Activated gamma-delta T cell treated with Interleukin-2 at 50 U/mL for 16 hours (primary cell): Measurements from ENCODE around the gene CYP2A6.
"Not testable (repeated sequence)": the region's sequence is repeated elsewhere in the genome, so short reads cannot be mapped to it uniquely, and the experiment has no call there.

Experiments used
- DNase-seq: peaks from one replicate; pipeline ENCODE4 v3.0.0-alpha.2; 2020

CYP2A6 gene

DNA sequence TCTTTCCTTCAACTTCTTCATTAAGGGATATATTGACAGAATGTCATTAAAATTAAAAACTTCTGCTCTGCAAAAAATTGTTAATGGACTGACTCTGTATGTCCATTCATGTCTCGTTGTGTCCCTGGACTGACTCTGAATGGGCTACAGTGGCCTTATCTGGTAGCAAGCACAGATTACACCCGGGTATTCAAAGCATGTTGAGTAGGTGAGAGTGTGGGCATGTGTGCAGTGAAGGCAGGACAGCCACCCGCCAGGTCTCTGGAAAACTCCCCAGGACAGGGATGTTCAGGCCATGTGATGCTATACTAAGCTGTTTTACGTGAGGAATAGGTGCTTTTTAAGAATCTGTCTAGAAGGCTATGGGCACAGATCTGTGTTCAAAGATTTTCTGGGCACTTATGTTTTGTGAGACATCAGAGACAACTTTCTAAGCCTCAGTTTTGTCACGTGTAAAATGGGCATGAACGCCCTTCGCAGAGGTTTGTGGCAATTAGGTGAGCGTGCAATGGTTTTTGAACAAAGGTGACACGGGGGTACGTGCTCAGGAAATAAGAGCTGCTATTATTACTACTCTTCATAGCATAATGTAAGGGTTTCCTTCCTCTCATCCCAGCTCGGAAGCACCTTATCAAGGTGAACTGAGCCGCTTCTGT, 7.1 kb downstream of the CYP2A6 start:
- DNase-seq = not testable (repeated sequence)

DNA sequence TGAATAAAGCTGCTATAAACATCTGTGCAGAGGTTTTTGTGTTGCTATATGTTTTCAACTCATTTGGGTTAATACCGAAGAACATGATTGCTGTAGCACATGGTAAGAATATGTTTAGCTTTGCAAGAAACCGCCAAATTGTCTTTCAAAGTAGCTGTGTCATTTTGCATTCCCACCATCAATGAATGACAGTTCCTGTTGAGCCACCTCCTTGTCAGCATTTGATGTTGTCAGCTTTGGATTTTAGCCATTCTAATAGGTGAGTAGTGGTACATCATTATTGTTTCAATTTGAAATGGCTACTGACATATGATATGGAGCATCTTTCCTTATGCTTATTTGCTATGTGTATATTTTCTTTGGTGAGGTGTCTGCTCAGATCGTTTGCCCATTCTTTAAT, 8.2 kb downstream of the CYP2A6 start:
- not testable (repeated sequence) for DNase-seq

DNA sequence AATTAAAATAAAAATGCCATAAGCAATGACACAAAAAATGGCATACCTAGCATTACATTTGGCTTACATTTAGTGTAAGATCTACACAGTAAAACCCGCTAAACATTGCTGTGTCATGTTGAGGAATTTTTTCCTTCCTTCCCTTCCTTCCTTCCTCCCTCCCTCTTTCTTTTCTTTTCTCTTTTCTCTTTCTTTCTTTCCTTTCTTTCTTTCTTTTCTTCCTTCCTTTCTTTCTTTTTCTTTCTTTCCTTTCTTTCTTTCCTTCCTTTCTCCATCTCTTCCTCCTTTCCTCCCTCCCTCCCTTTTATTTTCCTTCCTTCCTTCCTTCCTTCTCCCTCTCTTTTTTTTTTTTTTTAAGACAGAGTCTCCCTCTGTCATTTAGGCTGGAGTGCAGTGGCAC, 11.8 kb downstream of the CYP2A6 start:
- not testable (repeated sequence) for DNase-seq

DNA sequence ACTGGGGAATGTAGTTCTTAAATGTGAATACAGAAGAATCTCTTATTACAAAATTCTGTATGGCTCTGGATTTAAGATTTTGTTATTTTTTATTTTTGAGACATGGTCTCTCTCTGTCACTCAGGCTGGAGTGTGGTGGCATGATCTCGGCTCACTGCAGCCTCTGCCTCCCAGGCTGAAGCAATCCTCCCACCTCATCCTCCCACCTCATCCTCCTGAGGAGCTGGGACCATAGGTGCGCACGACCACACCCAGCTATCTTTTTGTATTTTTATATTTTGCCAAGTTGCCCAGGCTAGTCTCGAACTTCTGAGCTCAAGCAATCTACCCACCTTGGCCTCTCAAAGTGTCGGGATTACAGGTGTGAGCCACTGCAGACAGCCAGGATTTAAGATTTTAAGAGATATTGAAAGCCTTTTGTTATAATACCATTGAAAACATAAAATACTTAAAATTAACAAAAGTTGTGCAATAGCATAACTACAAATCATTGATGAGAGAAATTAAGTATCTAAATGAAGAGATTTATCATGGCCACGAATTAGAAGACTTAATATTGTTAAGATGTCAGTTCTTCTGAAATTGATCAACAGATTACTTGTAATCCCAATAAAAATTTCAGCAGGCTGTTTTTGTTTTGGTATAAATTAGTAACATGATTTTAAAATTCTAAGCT, 13.4 kb downstream of the CYP2A6 start:
- DNase-seq = no peak

DNA sequence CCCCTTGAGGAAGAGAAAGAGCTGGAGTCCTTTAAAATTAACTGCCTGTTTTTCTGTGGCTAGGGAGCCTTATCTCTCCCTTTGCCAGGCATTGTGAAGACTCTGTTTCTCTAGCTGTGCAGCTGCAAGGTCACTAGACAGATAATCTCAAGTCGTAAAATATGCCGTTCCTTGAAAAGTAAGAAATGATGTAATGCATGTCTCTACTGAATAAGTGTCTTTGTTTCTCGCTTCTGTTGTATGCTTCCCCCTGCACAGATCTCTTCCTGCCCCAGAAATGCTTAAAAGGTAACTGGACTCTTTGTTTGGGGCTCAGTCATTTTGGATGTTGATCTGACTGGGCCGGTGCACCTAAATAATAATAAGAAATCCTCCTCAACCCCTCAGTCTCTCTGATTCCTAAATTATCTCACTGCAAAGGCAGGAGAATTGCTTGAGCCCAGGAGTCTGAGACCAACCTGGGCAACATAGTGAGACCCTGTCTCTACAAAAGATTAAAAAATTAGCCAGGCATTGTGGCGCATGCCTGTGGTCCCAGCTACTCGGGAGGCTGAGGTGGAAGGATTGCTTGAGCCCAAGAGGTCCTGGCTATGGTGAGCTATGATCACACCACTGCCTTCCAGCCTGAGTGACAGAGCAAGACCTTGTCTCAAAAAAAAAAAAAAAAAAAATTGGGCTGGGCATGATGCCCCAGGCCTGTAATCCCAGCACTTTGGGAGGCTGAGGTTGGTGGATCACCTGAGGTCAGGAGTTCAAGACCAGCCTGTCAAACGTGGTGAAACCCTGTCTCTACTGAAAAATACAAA, 16.3 kb downstream of the CYP2A6 start:
- DNase-seq = not testable (repeated sequence)

DNA sequence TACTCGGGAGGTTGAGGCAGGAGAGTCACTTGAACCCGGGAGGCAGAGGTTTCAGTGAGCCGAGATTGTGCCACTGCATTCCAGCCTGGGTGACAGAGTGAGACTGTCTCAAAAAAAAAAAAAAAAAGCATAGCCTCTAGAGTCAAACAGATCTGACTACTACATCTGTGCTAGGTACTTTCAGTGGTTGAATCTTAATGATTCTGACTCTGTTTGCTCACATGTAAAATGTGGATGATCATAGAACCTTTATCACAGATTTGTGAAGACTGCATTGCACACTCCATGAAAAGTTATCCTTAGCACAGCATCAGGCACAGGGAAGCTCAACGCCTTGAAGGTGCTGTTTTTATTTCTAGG, 17.8 kb downstream of the CYP2A6 start:
- DNase-seq = not testable (repeated sequence)

DNA sequence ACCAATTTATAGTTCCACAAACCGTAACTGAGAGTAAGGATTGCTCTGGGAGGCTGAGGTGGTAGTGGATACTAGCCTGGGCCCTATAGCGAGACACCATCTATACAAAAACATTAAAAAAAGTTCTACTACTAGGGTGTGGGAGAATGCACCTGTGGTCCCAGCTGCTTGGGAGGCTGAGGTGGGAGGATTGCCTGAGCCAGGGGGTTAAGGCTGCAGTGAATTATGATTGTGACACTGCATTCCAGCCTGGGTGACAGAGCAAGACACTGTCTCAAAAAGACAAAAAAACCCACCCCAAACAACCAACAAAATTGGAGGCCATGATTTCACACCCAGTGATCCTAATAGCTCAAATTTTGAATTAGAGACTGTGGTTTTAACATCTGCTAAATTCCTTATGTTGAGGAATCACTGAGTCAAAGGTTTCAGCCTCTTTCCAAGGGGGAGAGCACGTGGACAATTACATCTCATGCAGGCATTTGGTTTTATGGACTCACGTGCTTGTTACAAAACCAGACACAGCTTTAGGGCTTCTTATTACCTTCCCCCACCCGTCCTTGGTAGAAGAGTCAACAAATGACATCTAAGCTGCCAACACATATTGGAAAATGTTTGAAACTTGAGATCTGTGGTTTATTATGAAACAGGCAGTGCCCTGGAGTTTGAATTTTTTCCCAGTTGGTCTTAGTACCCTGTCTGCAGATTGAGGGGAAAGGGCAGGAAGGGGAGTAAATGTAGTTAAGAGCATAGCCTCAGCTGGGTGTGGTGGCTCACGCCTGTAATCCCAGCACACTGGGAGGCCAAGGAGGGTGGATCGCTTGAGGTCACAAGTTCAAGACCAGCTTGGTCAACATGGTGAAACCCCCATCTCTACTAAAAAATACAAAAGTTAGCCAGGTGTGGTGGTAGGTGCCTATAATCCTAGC, 18.5 kb downstream of the CYP2A6 start:
- no peak for DNase-seq

DNA sequence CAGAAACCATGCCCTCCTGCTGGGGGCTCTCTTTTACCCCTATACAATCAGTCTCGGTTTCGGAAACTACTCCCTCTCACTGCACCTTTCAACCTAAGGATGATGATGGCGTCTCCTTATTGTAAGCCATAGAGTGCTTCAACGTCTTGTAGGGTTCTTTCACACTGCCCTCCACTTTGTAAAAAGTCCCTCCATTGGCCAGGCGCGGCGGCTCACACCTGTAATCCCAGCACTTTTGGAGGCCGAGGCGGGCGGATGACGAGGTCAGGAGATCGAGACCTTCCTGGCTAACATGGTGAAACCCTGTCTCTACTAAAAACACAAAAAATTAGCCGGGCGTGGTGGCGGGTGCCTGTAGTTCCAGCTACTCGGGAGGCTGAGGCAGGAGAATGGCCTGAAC, 19.5 kb downstream of the CYP2A6 start:
- not testable (repeated sequence) for DNase-seq

DNA sequence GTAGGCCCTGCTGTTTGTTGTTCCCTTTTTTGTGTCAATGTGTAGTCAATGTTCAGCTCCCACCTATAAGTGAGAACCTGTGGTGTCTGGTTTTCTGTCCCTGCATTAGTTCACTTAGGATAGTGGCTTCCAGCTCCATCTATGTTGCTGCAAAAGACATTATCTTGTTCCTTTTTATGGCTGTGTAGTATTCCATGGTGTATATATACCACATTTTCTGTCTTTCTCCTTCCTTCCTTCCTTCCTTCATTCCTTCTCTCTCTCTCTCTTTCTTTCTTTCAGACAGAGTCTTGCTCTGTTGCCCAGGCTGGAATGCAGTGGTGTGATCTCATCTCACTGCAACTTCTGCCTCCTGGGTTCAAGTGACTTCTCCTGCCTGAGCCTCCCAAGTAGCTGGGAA, 21.0 kb downstream of the CYP2A6 start:
- DNase-seq = no peak

DNA sequence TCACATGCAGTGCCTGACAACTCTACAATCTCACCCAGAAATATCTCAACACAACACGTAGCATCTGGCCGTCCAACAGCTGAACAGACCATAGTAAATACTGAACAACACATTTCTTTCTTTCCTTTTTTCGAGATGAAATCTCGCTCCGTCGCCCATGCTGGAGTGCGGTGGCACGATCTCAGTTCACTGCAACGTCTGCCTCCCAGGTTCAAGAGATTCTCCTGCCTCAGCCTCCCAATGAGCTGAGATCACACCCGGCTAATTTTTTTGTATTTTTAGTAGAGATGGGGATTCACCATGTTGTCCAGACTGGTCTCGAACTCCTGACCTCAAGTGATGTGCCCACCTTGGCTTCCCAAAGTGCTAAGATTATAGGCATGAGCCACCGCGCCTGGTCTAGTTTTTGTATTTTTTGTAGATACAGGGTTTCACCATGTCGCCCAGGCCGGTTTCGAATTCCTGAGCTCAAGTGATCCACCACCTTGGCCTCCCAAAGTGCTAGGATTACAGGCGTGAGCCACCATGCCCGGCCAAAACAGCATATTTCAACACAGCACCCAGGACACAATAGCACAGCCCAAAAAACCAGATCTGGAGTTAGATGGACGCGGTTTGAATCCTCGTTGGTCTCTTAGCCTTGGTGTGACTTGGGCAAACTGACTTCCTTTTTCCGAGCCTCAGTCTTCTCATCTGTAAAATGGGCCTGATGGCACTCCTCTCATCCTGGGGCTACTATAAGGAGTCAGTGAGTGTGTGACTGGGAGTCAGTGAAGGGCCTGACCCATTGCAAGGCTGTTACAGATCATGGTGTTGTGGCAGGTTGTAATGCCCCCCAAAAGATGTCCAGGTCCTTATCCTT, 22.6 kb downstream of the CYP2A6 start:
- no peak for DNase-seq

DNA sequence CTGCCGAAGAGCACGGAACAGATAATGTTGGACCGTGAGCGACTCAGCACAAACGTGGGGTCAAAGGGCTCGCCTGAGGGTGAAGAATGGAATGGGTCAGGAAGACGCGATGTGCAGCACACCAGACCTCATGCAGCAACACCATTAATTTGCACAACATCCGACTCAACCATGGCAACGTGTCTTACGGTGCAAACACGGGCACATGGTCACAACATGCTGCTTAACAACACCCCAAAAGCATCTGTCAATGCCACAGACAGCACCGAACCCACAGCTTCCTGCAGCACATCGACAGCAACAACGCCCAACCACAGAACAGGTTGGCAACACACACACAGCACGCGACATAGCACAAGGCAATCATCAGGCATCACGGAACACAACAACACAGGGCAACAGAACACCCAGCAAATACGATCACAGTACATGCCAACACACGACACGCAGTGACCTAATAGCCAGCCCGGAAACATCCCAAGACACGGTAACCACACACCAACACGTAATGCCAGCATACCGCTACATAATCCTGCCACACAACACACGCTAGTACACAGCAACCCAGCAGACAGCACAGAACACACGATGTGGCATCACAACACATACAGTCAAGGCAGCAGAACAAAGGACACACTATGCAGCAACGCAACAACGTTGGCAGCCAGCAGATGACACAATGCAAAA, 23.4 kb downstream of the CYP2A6 start:
- peak; percentile 77 for DNase-seq

DNA sequence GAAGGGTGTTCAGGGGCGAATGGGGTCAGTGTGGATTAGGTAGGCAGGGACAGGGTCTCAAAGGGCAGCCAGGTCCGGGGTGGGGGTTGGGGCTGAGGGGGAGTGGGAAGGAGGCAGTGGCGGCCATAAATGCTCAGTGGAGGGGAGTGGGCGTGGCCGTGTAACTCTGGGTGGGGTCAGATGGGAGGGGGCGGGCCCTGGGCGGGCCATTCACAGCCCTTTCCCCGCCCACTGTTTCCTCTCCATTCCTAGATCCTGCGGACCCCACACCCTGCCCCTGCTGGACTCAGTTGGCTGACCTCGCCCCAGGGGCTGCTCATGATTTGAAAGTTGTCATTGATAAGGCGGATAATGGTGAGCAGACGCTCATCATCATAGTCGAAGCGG, 23.9 kb downstream of the CYP2A6 start:
- not testable (repeated sequence) for DNase-seq

DNA sequence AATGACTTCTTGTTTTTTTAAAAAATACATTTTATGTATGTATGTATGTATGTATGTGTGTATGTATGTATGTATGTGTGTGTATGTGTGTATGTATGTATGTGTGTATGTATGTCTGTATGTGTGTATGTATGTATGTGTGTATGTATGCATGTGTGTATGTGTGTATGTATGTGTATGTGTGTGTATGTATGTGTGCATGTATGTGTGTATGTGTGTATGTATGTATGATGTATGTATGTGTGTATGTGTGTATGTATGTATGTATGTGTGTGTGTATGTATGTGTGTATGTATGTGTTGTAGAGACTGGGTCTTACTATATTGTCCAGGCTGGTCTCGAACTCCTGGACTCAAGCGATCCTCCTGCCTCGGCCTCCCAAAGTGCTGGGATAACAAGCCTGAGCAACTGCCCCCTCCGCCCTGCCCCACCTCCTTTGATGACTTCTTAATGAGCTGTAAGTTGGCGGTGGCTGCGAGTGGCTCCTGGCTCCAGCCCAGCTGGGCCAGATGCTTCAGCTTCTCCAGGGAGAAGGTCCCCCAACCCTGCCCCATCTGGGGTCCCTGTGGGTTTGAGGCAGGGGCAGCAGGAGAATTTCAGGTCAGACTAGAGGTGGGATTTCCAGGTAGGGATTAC, 24.7 kb downstream of the CYP2A6 start:
- not testable (repeated sequence) for DNase-seq

DNA sequence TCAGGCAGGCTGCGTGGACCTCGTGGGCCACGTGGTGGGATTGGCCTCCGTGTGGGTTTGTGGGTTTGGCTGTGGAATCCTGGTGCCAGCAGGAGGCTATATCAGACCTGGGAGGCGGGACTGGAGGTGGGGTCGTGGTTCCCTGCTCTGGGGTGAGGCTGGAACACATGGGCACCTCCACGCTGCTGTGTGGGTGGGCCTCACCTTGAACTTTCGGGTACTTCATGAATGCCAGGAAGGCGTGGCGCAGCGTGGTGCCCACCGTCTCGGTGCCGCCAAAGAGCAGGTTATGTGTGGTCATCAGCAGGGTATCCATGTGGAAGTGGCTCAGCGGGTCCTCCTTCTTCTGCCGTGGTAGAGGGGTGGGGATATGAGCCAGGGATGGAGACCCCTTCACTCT, 25.3 kb downstream of the CYP2A6 start:
- DNase-seq = not testable (repeated sequence)

DNA sequence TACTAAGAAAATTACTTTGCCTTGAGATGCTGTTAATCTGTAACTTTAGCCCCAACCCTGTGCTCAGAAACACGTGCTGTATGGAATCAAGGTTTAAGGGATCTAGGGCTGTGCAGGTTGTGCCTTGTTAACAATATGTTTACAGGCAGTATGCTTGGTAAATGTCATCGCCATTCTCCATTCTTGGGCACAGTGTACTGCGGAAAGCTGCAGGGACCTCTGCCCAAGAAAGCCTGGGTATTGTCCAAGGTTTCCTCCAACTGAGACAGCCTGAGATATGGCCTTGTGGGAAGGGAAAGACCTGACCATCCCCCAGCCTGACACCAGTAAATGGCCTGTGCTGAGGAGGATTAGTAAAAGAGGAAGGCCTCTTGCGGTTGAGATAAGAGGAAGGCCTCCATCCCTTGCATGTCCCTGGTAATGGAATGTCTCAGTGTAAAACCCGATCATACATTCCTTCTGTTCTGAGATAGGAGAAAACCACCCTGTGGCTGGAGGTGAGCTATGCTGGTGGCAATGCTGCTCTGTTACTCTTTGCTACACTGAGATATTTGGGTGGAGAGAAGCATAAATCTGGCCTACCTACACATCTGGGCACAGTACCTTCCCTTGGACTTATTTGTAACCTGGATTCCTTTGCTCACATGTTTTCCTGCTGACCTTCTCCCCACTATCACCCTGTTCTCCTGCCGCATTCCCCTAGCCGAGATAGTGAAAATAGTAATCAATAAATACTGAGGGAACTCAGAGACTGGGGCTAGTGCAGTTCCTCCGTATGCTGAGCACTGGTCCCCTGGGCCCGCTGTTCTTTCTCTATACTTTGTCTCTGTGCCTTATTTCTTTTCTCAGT, 27.3 kb downstream of the CYP2A6 start:
- DNase-seq = not testable (repeated sequence)

DNA sequence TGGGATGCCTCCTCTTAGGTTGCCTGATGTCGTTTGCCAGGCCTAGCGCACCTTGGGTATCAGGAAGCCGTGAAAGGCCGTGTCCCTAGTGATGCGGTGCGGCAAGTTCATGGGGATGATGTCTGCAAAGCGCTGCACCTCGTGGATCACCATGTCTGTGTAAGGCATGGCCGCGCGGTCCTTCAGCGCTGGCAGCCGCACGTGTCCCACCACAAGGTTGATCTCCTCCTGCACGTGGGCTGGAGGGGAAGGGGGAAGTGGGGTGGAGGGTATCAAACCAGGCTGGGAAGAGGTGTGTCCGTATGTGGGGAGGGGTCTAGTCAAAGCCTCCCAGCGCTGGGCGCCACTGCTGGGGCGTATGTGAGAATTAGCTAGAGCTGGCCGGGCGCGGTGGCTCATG, 28.1 kb downstream of the CYP2A6 start:
- DNase-seq = no peak

DNA sequence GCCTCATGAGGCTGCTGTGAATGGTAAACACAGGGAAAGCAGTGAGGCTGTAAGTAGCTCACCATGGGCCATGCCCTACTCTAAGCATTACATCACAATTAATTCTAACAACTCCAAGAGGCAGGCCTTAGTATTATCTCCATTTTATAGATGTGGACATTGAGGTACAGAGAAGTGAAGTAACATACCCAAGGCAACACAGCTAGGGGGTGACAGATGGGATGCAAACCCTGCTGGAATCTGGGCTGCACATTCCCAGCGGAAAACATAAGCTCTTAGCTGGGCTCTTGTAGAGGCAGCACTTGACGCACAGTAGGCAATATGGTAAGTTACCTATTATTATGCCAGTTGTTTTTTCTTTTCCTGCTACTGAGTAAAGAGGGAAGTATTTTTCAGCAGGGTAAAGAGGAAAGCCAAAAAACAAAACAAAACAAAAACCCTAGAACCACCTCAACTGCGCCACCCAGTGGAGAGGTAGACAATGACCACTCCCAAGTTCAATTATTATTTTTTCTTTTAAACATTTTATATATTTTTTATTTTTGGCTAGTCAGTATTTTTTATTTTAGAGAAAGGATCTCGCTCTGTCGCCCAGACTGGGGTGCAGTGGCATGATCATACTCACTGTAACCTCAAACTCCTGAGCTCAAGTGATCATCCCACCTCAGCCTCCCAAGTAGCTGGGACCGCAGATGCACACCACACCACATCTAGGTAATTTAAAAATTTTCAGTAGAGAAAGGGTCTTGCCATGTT, 30.6 kb downstream of the CYP2A6 start:
- DNase-seq = peak; percentile 68

DNA sequence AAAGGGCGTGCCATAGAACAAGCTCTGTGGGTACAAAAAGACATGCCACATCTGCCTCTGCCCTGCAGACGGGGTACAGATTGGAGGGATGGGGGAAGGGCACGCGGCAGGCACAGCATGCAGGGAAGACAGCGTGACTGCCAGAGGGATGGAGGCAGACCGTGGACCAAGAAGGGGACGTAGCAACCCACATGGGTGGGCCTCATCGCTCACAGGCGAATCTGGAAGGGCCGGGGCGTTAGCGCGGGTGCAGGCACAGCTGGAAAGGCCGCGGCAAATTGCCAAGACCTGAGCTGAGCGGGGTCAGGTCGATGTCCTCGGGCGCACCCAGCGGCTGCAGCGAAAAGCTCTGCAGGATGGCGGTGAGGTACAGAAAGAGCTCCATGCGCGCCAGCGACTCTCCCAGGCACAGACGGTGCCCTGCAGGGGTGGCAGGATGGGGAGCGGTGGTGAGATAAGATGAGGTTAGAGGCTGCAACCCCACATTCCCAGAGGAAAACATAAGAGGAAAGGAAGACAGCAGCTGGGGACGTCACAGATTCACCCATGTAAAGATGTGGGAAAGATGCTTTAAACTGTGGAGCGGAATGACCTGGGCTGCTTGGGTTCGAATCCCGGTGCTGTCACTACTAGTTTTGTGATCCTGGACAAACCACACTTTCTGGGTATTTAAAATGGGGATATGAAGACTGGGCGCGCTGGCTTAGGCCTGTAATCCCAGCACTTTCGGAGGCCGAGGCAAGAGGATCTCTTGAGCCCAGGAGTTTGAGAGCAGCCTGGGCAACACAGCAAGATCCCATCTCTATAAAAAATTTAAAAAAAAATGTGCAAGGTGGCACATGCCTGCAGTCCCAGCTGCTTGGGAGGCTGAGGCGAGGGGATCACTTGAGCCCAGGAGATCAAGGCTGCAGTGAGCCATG, 31.5 kb downstream of the CYP2A6 start:
- peak; percentile 69 for DNase-seq
